ENCODE data around the gene MIX23.

The MIX23 gene

DNA sequence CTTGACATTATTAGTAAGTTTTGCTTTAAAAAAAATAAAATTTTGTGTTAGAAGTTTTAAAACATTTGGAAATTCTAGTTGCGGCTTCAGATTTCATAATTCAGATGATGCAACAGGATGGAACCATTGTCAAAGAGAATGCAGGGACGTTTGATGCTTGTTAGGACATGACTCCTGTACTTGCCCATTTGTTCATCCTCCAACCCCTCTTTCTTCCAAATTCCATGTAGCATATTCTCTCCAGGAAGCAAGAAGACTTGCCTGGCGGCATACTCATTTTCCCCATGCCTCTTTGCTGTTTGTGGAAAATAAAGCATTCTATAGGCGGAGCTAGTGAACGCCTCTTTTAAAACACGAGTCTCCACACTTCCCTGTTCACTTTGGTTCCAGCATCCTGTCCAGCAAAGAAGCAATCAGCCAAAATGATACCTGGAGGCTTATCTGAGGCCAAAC lies 58.1 kb downstream of the MIX23 start, which contains the start of gene CSTA:
Gene CSTA (plus strand): TSS at position 378 of the 453 bp plus-strand sequence. CDS start 45 bp downstream, at position 423.
- Histone ChIP-seq H3K27me3 (ENCODE audit: insufficient read depth, low read length, poor library complexity, severe bottlenecking) (no peaks in the 10 kb centered on the region), H3K9ac (ENCODE audit: low read depth, low read length, poor library complexity, severe bottlenecking) (no peak within 1 kb of the TSS), H3K4me3 (ENCODE audit: low read length, poor library complexity, severe bottlenecking) (no peak within 1 kb of the TSS), H3K9me2 (replicated peaks; ENCODE audit: low read depth, low read length) (no peaks in the 10 kb centered on the region), H4K20me1 (ENCODE audit: insufficient read depth, low read length, poor library complexity, severe bottlenecking) (no peaks in the 10 kb centered on the region), H3K36me3 (ENCODE audit: insufficient read depth, low read length) (no peaks in the 10 kb centered on the region), H3K79me2 (ENCODE audit: insufficient read depth, low read length) (no peaks in the 10 kb centered on the region), H3K4me1 (ENCODE audit: insufficient read depth, low read length, poor library complexity, severe bottlenecking) (peaks cover 19% of the 10 kb centered on the region), H2AFZ (ENCODE audit: low read length) (no peak within 1 kb of the TSS), H3K4me2 (ENCODE audit: low read depth, low read length, poor library complexity, severe bottlenecking) (no peak within 1 kb of the TSS), H3F3A (ENCODE audit: low read depth) (no peaks in the 10 kb centered on the region), H3K9me3 (ENCODE audit: insufficient read depth, low read depth, low read length) (no peaks in the 10 kb centered on the region; the same call in 1 of the 2 replicates)
- TF ChIP-seq, protein P1, sequence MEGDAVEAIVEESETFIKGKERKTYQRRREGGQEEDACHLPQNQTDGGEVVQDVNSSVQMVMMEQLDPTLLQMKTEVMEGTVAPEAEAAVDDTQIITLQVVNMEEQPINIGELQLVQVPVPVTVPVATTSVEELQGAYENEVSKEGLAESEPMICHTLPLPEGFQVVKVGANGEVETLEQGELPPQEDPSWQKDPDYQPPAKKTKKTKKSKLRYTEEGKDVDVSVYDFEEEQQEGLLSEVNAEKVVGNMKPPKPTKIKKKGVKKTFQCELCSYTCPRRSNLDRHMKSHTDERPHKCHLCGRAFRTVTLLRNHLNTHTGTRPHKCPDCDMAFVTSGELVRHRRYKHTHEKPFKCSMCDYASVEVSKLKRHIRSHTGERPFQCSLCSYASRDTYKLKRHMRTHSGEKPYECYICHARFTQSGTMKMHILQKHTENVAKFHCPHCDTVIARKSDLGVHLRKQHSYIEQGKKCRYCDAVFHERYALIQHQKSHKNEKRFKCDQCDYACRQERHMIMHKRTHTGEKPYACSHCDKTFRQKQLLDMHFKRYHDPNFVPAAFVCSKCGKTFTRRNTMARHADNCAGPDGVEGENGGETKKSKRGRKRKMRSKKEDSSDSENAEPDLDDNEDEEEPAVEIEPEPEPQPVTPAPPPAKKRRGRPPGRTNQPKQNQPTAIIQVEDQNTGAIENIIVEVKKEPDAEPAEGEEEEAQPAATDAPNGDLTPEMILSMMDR (conservative IDR thresholded peaks at IDR 0.05; ENCODE audit: low read length): no peak
- no peak for TF ChIP-seq EZH2phosphoT487 (IDR thresholded peaks at IDR 0.05; ENCODE audit: borderline replicate concordance)

DNA sequence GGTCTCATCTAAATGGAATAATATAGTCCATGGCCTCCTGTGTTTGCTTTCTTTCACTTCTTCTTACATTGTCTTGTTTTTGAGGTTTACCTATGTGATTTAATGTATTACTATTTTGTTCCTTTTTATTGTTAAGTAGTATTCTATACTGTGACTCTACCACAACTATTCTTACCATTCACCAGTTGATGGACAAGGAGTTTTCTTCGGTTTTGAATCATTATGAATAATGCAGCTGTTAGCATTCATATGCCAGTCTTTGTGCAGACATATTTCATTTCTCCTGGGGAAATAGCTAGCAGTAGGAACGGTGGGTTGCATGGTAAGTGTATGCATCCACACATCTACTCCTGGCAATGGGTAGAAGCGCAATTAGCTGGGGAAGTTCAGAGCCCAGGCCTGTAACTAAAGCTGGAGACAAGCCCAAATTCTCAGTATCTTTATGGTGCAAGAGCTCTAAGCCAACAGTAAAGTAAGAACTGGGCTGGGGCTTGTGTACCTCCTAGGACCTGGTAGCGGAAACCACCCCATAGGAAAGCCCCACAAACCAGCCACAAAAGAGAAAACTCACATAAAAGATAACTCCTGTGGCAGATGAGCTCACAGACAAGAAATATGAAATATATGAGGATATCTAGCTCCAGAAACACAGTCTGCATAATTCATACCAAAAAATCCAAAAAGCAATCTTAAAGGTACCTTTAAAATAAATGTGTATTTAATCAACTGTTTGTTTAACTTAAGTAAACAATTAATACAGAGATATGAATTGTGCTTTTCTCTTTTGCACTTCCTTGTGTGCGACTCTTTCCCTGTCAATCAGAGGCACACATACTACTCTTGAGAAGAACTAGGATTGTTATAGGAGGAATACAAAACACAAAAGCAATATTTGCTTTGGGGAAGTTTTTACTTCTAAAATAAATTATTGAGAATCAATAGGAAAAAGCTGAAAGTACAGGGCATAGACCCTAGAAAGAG lies 60.6 kb downstream of the MIX23 start:
- H3K27me3 ChIP-seq (ENCODE audit: insufficient read depth, low read length, poor library complexity, severe bottlenecking): peaks cover 3% of the 10 kb centered on the region
- H3K9me3 ChIP-seq (ENCODE audit: insufficient read depth, low read depth, low read length): no peaks in the 10 kb centered on the region; the same call in 1 of the 2 replicates
- no peak for TF ChIP-seq EZH2phosphoT487 (IDR thresholded peaks at IDR 0.05; ENCODE audit: borderline replicate concordance)
- TF ChIP-seq, protein P1 (conservative IDR thresholded peaks at IDR 0.05; ENCODE audit: low read length): no peak
- peaks cover 19% of the 10 kb centered on the region for H3K4me1 ChIP-seq (ENCODE audit: insufficient read depth, low read length, poor library complexity, severe bottlenecking)
- H4K20me1 ChIP-seq (ENCODE audit: insufficient read depth, low read length, poor library complexity, severe bottlenecking): no peaks in the 10 kb centered on the region
- no peak overlapping the region for H3K4me3 ChIP-seq (ENCODE audit: low read length, poor library complexity, severe bottlenecking)
- H2AFZ ChIP-seq (ENCODE audit: low read length): no peak overlapping the region
- H3K36me3 ChIP-seq (ENCODE audit: insufficient read depth, low read length): no peaks in the 10 kb centered on the region
- no peaks in the 10 kb centered on the region for H3K79me2 ChIP-seq (ENCODE audit: insufficient read depth, low read length)
- H3K9me2 ChIP-seq (replicated peaks; ENCODE audit: low read depth, low read length): no peaks in the 10 kb centered on the region
- no peak overlapping the region for H3K9ac ChIP-seq (ENCODE audit: low read depth, low read length, poor library complexity, severe bottlenecking)
- H3K4me2 ChIP-seq (ENCODE audit: low read depth, low read length, poor library complexity, severe bottlenecking): peak overlapping the region; percentile 13
- no peaks in the 10 kb centered on the region for H3F3A ChIP-seq (ENCODE audit: low read depth)

DNA sequence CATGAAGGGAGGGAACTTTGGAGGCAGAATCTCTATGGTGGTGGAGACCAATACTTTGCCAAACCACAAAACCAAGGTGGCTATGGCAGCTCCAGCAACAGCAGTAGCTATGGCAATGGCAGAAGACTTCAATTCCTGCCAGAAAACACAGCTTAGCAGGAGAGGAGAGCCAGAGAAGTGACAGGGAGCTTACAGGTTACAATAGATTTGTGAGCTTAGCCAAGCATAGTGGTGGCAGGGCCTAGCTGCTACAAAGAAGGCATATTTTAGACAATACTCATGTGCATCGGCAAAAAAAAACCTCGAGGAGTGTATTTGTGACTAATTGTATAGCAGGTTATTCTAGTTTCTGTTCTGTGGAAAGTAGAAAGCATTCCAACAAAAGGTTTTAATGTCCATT lies 64.4 kb downstream of the MIX23 start:
- H3K36me3 ChIP-seq (ENCODE audit: insufficient read depth, low read length): no peaks in the 10 kb centered on the region
- no peak overlapping the region for H3K4me3 ChIP-seq (ENCODE audit: low read length, poor library complexity, severe bottlenecking)
- H3F3A ChIP-seq (ENCODE audit: low read depth): no peaks in the 10 kb centered on the region
- TF ChIP-seq, protein P1 (conservative IDR thresholded peaks at IDR 0.05; ENCODE audit: low read length): no peak
- no peak for TF ChIP-seq EZH2phosphoT487 (IDR thresholded peaks at IDR 0.05; ENCODE audit: borderline replicate concordance)
- peaks cover 36% of the 10 kb centered on the region for H3K27me3 ChIP-seq (ENCODE audit: insufficient read depth, low read length, poor library complexity, severe bottlenecking)
- H3K9me2 ChIP-seq (replicated peaks; ENCODE audit: low read depth, low read length): no peaks in the 10 kb centered on the region
- no peak overlapping the region for H3K4me2 ChIP-seq (ENCODE audit: low read depth, low read length, poor library complexity, severe bottlenecking)
- no peak overlapping the region for H2AFZ ChIP-seq (ENCODE audit: low read length)
- H3K79me2 ChIP-seq (ENCODE audit: insufficient read depth, low read length): no peaks in the 10 kb centered on the region
- peaks cover 19% of the 10 kb centered on the region for H3K4me1 ChIP-seq (ENCODE audit: insufficient read depth, low read length, poor library complexity, severe bottlenecking)
- no peaks in the 10 kb centered on the region for H4K20me1 ChIP-seq (ENCODE audit: insufficient read depth, low read length, poor library complexity, severe bottlenecking)
- no peak overlapping the region for H3K9ac ChIP-seq (ENCODE audit: low read depth, low read length, poor library complexity, severe bottlenecking)
- no peaks in the 10 kb centered on the region; the same call in 1 of the 2 replicates for H3K9me3 ChIP-seq (ENCODE audit: insufficient read depth, low read depth, low read length)
